Measurements from ENCODE around the gene CELF2. TPM values are rescaled to one million over a fixed set of nuclear protein-coding genes. Genes with fewer than 3 reads are reported as not detected.

Gene CELF2
- total RNA-seq, 1 experiment from 2014 or later = 28.7 TPM

DNA sequence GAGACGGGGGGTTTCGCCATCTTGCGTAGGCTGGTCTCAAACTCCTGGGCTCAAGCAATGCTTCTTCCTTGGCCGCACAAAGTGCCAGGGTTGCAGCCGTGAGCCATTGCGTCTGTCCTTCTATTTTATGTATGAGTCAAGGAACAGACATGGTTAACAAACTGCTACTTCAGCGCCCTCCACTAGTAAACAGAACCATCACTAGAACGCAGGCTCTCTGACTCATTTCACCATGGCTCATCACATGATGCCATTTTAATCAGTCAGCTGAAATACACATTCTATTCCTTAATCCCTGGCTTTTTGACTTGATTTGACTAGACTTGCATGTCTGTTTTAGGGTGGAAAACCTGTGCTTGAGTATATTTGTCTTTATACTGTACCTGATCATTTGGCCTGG, 41.3 kb downstream of the CELF2 start:
- H4K20me1 ChIP-seq (ENCODE audit: control insufficient read depth, insufficient read depth, insufficient read length) = no peaks in the 10 kb centered on the region
- Mint-ChIP-seq H3K27ac (peak overlapping the region in 2 of 3 experiments; percentile 16 to 30; a peak in 2 of 7 replicates), H3K36me3 (ENCODE audit: insufficient read depth in 1 of 3, low read depth in 3 of 3) (peaks cover 0 to 21% (median 4%) of the 10 kb centered on the region in 3 experiments; a peak in 6 of 7 replicates), H3K27me3 (ENCODE audit: low read depth) (no peaks in the 10 kb centered on the region), H3K4me1 (peaks cover 34 to 38% of the 10 kb centered on the region in 2 experiments), H3K9me3 (peaks cover 6 to 10% of the 10 kb centered on the region in 2 experiments; a peak in 4 of 5 replicates), H3K4me3 (no peak overlapping the region)
- H2BK120ac ChIP-seq (ENCODE audit: low read depth, low read length, poor library complexity, severe bottlenecking) = no peak overlapping the region
- H3K14ac ChIP-seq (ENCODE audit: insufficient read depth, low read length) = no peak overlapping the region
- H2BK12ac ChIP-seq (ENCODE audit: insufficient read length, low read depth, low read length) = no peak overlapping the region
- H3K4ac ChIP-seq (ENCODE audit: low read depth, low read length) = no peak overlapping the region
- no peaks in the 10 kb centered on the region for H3K4me1 ChIP-seq (ENCODE audit: insufficient read depth, low read length)
- no peak overlapping the region for H3K27ac ChIP-seq (ENCODE audit: insufficient read length, low read depth, low read length)
- no peak overlapping the region for H3K9ac ChIP-seq (ENCODE audit: extremely low read depth, insufficient read length, low read length)
- no peak for DNase-seq
- no peak overlapping the region for H3K23ac ChIP-seq (ENCODE audit: insufficient read length, low read depth, low read length)
- H3K4me2 ChIP-seq (ENCODE audit: insufficient read depth, insufficient read length, low read length) = no peak overlapping the region
- H3K27me3 ChIP-seq (ENCODE audit: insufficient read depth, low read length) = no peaks in the 10 kb centered on the region
- H4K8ac ChIP-seq (replicated peaks; ENCODE audit: insufficient read length, low read depth, low read length) = no peak overlapping the region
- H3K23me2 ChIP-seq (ENCODE audit: insufficient read length, low read depth, low read length, poor library complexity, severe bottlenecking) = no peaks in the 10 kb centered on the region
- no peaks in the 10 kb centered on the region for H3K79me1 ChIP-seq (ENCODE audit: insufficient read depth, low read depth, low read length, poor library complexity, severe bottlenecking)
- H3T11ph ChIP-seq (ENCODE audit: low read length) = no peak overlapping the region
- H2BK5ac ChIP-seq (ENCODE audit: insufficient read length, low read length) = no peak overlapping the region
- no peak overlapping the region for H3K56ac ChIP-seq (ENCODE audit: insufficient read length, low read depth, low read length)
- H3K9me3 ChIP-seq (ENCODE audit: control insufficient read depth, low read depth, low read length) = no peaks in the 10 kb centered on the region
- H2AFZ ChIP-seq (ENCODE audit: low read length) = no peak overlapping the region
- no peaks in the 10 kb centered on the region for H3K79me2 ChIP-seq (ENCODE audit: insufficient read depth, low read length)
- H2BK15ac ChIP-seq (ENCODE audit: low read depth, low read length) = no peak overlapping the region
- H2AK5ac ChIP-seq (ENCODE audit: insufficient read length, low read length) = no peak overlapping the region
- no peak overlapping the region for H4K5ac ChIP-seq (ENCODE audit: insufficient read length, low read depth, low read length)
- H3K18ac ChIP-seq (ENCODE audit: insufficient read length, low read depth, low read length) = no peak overlapping the region
- no peak overlapping the region for H2BK20ac ChIP-seq (ENCODE audit: low read depth, low read length, poor library complexity, severe bottlenecking)
- H4K91ac ChIP-seq (ENCODE audit: insufficient read length, low read depth, low read length) = no peak overlapping the region
- no CpG with 5 or more reads among the region's 8 CpGs for WGBS (ENCODE audit: extremely low coverage, insufficient read length, low lambda C conversion rate)
- TF ChIP-seq, protein P1, sequence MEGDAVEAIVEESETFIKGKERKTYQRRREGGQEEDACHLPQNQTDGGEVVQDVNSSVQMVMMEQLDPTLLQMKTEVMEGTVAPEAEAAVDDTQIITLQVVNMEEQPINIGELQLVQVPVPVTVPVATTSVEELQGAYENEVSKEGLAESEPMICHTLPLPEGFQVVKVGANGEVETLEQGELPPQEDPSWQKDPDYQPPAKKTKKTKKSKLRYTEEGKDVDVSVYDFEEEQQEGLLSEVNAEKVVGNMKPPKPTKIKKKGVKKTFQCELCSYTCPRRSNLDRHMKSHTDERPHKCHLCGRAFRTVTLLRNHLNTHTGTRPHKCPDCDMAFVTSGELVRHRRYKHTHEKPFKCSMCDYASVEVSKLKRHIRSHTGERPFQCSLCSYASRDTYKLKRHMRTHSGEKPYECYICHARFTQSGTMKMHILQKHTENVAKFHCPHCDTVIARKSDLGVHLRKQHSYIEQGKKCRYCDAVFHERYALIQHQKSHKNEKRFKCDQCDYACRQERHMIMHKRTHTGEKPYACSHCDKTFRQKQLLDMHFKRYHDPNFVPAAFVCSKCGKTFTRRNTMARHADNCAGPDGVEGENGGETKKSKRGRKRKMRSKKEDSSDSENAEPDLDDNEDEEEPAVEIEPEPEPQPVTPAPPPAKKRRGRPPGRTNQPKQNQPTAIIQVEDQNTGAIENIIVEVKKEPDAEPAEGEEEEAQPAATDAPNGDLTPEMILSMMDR (conservative IDR thresholded peaks at IDR 0.05) = no peak
